K562 (cell line): Measurements from ENCODE around the gene SRPK1. TPM values are rescaled to one million over a fixed set of nuclear protein-coding genes. Genes with fewer than 3 reads are reported as not detected.

Source experiments
- ATAC-seq: fragments of 200-7000 bp; cut with Tn5 transposase; 3 replicates; pipeline ENCODE4 v1.9.1; 2020; ENCODE audit warnings: moderate library complexity
- BruUV-seq: library from RNA; stranded (reverse); fragments of 400-500 nt; replicated peaks from 2 replicates; lab custom pipeline; 2021; lab: Mats Ljungman, UMichigan
- CTCF ChIA-PET: fragments of 300-600 bp; formaldehyde crosslinking; extraction: SDS; loops from one replicate; lab custom pipeline; 2021; ENCODE audit warnings: low intra/inter-chr PET ratio; lab: Yijun Ruan, JAX
- POLR2A ChIA-PET: fragments of 300-600, 350-650 bp; sonication (Branson Sonifier 250); formaldehyde crosslinking; extraction: SDS; loops from one replicate; lab custom pipeline; 2021; ENCODE audit warnings: antibody characterized with exemption, inconsistent platforms; lab: Yijun Ruan, JAX
- DNase-seq, 4 experiments: peaks; one replicate each; pipeline versions ENCODE4 v3.0.0 to v3.0.0-alpha.2; 2011 to 2018; ENCODE audit warnings: low spot score in 3 of 4, mixed read lengths in 3 of 4; ENCODE audit errors: extremely low read depth in 1 of 4
- FAIRE-seq: peaks from 2 replicates; lab custom pipeline; 2011; peaks lifted over from hg19 to GRCh38; lab: Jason Lieb, UNC
- H2AFZ ChIP-seq: 2 replicates; pipeline ENCODE4 v1.6.0; 2011; ENCODE audit warnings: low read depth, low read length, control low read depth, inconsistent platforms
- H3K27ac ChIP-seq: fragments of 200-600 bp; 3 replicates; pipeline ENCODE4 v1.8.0; 2011; ENCODE audit warnings: low read depth, mild to moderate bottlenecking, control low read depth, inconsistent platforms, low read length, moderate library complexity, mixed read lengths; ENCODE audit errors: extremely low read depth
- H3K27me3 ChIP-seq, 2 experiments: fragments of 300-600 bp in 1 of 2; 2 replicates in 1 of 2; 3 replicates in 1 of 2; pipeline versions ENCODE4 v1.6.0 to v1.8.0; 2011; ENCODE audit warnings: inconsistent platforms in 2 of 2, low read length in 2 of 2, mild to moderate bottlenecking in 1 of 2, mixed read lengths in 1 of 2, moderate library complexity in 1 of 2; ENCODE audit not compliant: control insufficient read depth in 2 of 2, insufficient read depth in 2 of 2
- H3K36me3 ChIP-seq: fragments of 300-600 bp; 3 replicates; pipeline ENCODE4 v1.8.0; 2011; ENCODE audit warnings: mild to moderate bottlenecking, low read length, inconsistent platforms; ENCODE audit not compliant: control insufficient read depth, insufficient read depth
- H3K4me1 ChIP-seq, 2 experiments: fragments of 200-600 bp in 1 of 2; replicated peaks in 1 of 2; 2 replicates in 1 of 2; 3 replicates in 1 of 2; pipeline versions ENCODE4 v1.5.1 to v1.8.0; 2011; ENCODE audit warnings: inconsistent platforms in 2 of 2, low read length in 2 of 2, mild to moderate bottlenecking in 1 of 2, mixed read lengths in 1 of 2, moderate library complexity in 1 of 2; ENCODE audit not compliant: control insufficient read depth in 2 of 2, insufficient read depth in 2 of 2
- H3K4me2 ChIP-seq: 2 replicates; pipeline ENCODE4 v1.6.1; 2011; ENCODE audit warnings: low read length, control low read depth, inconsistent platforms, mixed read lengths; ENCODE audit not compliant: insufficient read depth
- H3K4me3 ChIP-seq: fragments of 200-600 bp; sonication (generic), shearing (Covaris generic); 2 replicates; pipeline ENCODE4 v1.5.1; 2016; ENCODE audit warnings: control low read depth, inconsistent platforms
- H3K79me2 ChIP-seq: fragments of 200-600 bp; 3 replicates; pipeline ENCODE4 v1.8.0; 2011; ENCODE audit warnings: low read length, inconsistent platforms; ENCODE audit not compliant: control insufficient read depth, insufficient read depth
- H3K9ac ChIP-seq, 2 experiments: 2 replicates each; pipeline versions ENCODE4 v1.6.0 to v1.6.1; 2011; ENCODE audit warnings: low read depth in 2 of 2, low read length in 2 of 2, control low read depth in 1 of 2, inconsistent platforms in 1 of 2, mild to moderate bottlenecking in 1 of 2, mixed read lengths in 1 of 2; ENCODE audit not compliant: insufficient read depth in 1 of 2
- H3K9me1 ChIP-seq: one replicate; pipeline ENCODE4 v1.6.0; 2011; ENCODE audit warnings: inconsistent platforms, mild to moderate bottlenecking, low read length, moderate library complexity; ENCODE audit not compliant: control insufficient read depth, insufficient read depth
- H3K9me3 ChIP-seq: replicated peaks from 2 replicates; pipeline ENCODE4 v1.5.1; 2011; ENCODE audit warnings: low read depth, low read length, inconsistent platforms; ENCODE audit not compliant: control insufficient read depth, insufficient read depth
- H4K20me1 ChIP-seq: replicated peaks from 2 replicates; pipeline ENCODE4 v1.6.1; 2011; ENCODE audit warnings: low read length, inconsistent platforms, mixed read lengths; ENCODE audit not compliant: control insufficient read depth, insufficient read depth
- FOXJ2 ChIP-seq: fragments of 200-800 bp; sonication (Bioruptor generic); IDR thresholded peaks from 2 replicates; pipeline ENCODE4 v1.6.1; 2016; ENCODE audit warnings: missing genetic modification characterization, missing compliant biosample characterization
- GATA2 ChIP-seq: sonication (generic); formaldehyde crosslinking; IDR thresholded peaks from 2 replicates; pipeline ENCODE4 v1.4.0; 2020; ENCODE audit warnings: mild to moderate bottlenecking, missing genetic modification reagents
- GATAD2B ChIP-seq: fragments of 450-650 bp; IDR thresholded peaks from 2 replicates; pipeline ENCODE4 v1.6.1; 2017; ENCODE audit warnings: mild to moderate bottlenecking, borderline replicate concordance
- SUPT5H ChIP-seq: fragments of 450-650 bp; IDR thresholded peaks from 2 replicates; pipeline ENCODE4 v1.6.1; 2016
- YBX1 ChIP-seq: fragments of 450-650 bp; IDR thresholded peaks from 2 replicates; pipeline ENCODE4 v1.7.1; 2016; ENCODE audit warnings: mild to moderate bottlenecking
- WGBS: fragments of 100-300 bp; shearing (Covaris generic); methylation state at CpG from one replicate; pipeline ENCODE4 v1.1.6; 2016; ENCODE audit warnings: low coverage, mixed read lengths; ENCODE audit not compliant: insufficient coverage; ENCODE audit errors: missing lambda C conversion rate; 5-methylcytosine and 5-hydroxymethylcytosine counted together
- in situ Hi-C: fragments of 300-500 bp; cut with MboI; formaldehyde crosslinking; loops from 4 replicates; pipeline ENCODE4 v1.15.0; 2018; ENCODE audit warnings: inconsistent platforms, mixed read lengths
- intact Hi-C: fragments of 100-400 bp; cut with micrococcal nuclease; formaldehyde crosslinking; loops from 2 replicates; pipeline ENCODE4 v1.14.2; 2022
- polyA plus RNA-seq, 8 experiments: library from polyadenylated mRNA; depleted of rRNA in 4 of 8; stranded (reverse) in 5 of 8; unstranded in 3 of 8; fragments of >200 nt; fragmentation: Nextera tagmentation in 2 of 8; fragmentation: Illumina TruSeq in 1 of 8; extraction: Ambion mirVana in 2 of 8; extraction: Trizol in 1 of 8; gene quantifications; 2 replicates each; pipeline versions ENCODE4 v1.2.1 to v1.2.3, GENCODE V29; 2011 to 2014; ENCODE audit warnings: inconsistent platforms in 1 of 8, missing spikeins in 1 of 8
- total RNA-seq, 7 experiments: library from RNA; depleted of rRNA in 6 of 7; stranded (reverse); fragments of >200 nt in 6 of 7; fragmentation: Illumina TruSeq in 2 of 7; extraction: Trizol in 2 of 7; gene quantifications; 2 replicates each; pipeline versions ENCODE4 v1.2.1 to v1.2.3, GENCODE V29; 2011 to 2021; ENCODE audit warnings: low replicate concordance in 1 of 7
- TF ChIP-seq, protein P1 (sequence below): fragments of 250-450 bp; sonication (Bioruptor Pico); IDR thresholded peaks from 2 replicates; pipeline ENCODE4 v1.5.0; 2021
- TF ChIP-seq, protein P2 (sequence below): IDR thresholded peaks from 2 replicates; pipeline ENCODE4 v1.6.1; 2011; ENCODE audit not compliant: insufficient read length; ENCODE audit errors: extremely low read depth
- TF ChIP-seq, protein P3 (sequence below), 2 experiments: fragments of 450-650 bp; formaldehyde crosslinking in 1 of 2; IDR thresholded peaks; 2 replicates each; pipeline versions ENCODE4 v1.4.0 to v1.6.1; 2014 to 2020; ENCODE audit warnings: mild to moderate bottlenecking in 2 of 2, borderline replicate concordance in 1 of 2, low read depth in 1 of 2
- TF ChIP-seq, protein P4 (sequence below): fragments of 250-450 bp; sonication (Bioruptor Pico); IDR thresholded peaks from 2 replicates; pipeline ENCODE4 v1.9.0; 2021; ENCODE audit warnings: mild to moderate bottlenecking

SRPK1 gene
- total and polyA plus RNA-seq, 9 of the 15 experiments (the other 6 are each of a cell fraction or from before 2014, with no cell fraction given), result 99.6 to 185 (median 159) TPM

DNA sequence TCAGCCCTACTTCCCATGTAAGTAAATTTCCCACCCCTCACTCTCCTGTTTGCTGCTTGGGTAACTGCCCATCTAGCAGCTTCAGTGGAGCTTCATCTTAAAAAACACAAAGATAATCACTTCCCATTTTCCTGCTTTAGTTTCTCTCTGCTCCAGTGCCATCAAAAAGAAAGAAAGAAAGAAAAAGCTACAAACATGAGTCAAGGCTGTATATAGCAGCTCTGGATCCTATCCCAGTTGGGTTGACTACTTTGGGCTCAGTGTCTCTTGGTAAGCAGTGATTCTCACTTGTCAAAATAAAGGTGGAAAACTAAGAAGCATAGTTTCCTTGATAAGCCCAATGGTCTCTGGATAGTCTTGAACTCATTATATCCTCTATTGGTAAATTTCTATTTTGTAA, 48.7 kb upstream of the SRPK1 start (continued):
- TF ChIP-seq, protein P1, sequence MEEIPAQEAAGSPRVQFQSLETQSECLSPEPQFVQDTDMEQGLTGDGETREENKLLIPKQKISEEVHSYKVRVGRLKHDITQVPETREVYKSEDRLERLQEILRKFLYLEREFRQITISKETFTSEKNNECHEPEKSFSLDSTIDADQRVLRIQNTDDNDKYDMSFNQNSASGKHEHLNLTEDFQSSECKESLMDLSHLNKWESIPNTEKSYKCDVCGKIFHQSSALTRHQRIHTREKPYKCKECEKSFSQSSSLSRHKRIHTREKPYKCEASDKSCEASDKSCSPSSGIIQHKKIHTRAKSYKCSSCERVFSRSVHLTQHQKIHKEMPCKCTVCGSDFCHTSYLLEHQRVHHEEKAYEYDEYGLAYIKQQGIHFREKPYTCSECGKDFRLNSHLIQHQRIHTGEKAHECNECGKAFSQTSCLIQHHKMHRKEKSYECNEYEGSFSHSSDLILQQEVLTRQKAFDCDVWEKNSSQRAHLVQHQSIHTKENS (CRISPR knock-in tag), result no peak
- TF ChIP-seq, protein P2, sequence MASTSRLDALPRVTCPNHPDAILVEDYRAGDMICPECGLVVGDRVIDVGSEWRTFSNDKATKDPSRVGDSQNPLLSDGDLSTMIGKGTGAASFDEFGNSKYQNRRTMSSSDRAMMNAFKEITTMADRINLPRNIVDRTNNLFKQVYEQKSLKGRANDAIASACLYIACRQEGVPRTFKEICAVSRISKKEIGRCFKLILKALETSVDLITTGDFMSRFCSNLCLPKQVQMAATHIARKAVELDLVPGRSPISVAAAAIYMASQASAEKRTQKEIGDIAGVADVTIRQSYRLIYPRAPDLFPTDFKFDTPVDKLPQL, result no peak
- TF ChIP-seq GATAD2B, result no peak

DNA sequence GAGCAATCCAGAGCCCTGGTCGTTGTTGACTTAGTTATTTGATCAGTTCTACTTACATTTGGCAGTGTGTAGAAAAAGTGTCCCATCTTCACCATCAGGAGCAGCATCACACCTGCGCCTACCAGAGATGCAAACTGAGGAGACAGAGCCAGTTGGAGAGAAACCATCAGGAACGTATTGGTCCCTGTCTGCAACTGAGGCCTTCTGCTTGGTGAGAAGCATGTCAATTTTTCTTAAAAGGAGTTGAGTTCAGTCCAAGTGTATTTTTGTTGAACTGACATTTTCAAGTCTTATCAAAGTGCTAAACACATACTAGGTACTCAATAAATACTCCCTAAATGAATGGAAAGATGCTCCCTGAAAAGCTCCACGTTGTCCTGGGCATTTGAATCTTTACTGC, 47.9 kb upstream of the SRPK1 start:
- no peaks in the 10 kb centered on the region; a peak in 2 of 5 replicates for H3K27me3 ChIP-seq
- H3K9me3 ChIP-seq, result no peaks in the 10 kb centered on the region
- ChIA-PET POLR2A (interaction anchor here (1.9 kb wide), 1 partner anchor 11 kb away, joined by 7 read pairs; no protein-coding TSS in a partner anchor), CTCF (no interaction called here)
- in situ Hi-C loops (no loop called here), intact Hi-C loops (no loop called here)
- H3K9me1 ChIP-seq, result no peaks in the 10 kb centered on the region
- ATAC-seq, result no peak
- H3K36me3 ChIP-seq, result no peaks in the 10 kb centered on the region
- DNase-seq, result no peak
- no peaks in the 10 kb centered on the region for H3K79me2 ChIP-seq
- no peak overlapping the region for H2AFZ ChIP-seq
- BruUV-seq, result no TSS peak
- H3K9ac ChIP-seq, result no peak overlapping the region
- no peaks in the 10 kb centered on the region for H4K20me1 ChIP-seq
- H3K4me2 ChIP-seq, result no peak overlapping the region
- no peak for FAIRE-seq
- 25% methylated on average over 4 of the region's 4 CpGs for WGBS
- H3K27ac ChIP-seq, result no peak overlapping the region
- no peak overlapping the region for H3K4me3 ChIP-seq
- H3K4me1 ChIP-seq, result peaks cover 2 to 9% of the 10 kb centered on the region in 2 experiments
- no peak for TF ChIP-seq FOXJ2 (tag)
- no peak for TF ChIP-seq YBX1
- TF ChIP-seq, protein P3, sequence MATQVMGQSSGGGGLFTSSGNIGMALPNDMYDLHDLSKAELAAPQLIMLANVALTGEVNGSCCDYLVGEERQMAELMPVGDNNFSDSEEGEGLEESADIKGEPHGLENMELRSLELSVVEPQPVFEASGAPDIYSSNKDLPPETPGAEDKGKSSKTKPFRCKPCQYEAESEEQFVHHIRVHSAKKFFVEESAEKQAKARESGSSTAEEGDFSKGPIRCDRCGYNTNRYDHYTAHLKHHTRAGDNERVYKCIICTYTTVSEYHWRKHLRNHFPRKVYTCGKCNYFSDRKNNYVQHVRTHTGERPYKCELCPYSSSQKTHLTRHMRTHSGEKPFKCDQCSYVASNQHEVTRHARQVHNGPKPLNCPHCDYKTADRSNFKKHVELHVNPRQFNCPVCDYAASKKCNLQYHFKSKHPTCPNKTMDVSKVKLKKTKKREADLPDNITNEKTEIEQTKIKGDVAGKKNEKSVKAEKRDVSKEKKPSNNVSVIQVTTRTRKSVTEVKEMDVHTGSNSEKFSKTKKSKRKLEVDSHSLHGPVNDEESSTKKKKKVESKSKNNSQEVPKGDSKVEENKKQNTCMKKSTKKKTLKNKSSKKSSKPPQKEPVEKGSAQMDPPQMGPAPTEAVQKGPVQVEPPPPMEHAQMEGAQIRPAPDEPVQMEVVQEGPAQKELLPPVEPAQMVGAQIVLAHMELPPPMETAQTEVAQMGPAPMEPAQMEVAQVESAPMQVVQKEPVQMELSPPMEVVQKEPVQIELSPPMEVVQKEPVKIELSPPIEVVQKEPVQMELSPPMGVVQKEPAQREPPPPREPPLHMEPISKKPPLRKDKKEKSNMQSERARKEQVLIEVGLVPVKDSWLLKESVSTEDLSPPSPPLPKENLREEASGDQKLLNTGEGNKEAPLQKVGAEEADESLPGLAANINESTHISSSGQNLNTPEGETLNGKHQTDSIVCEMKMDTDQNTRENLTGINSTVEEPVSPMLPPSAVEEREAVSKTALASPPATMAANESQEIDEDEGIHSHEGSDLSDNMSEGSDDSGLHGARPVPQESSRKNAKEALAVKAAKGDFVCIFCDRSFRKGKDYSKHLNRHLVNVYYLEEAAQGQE (IDR thresholded peaks at IDR 0.05; ENCODE audit: borderline replicate concordance), result no peak
- TF ChIP-seq, protein P3 (CRISPR knock-in tag; IDR thresholded peaks at IDR 0.05; ENCODE audit: low read depth), result no peak
- no peak for TF ChIP-seq SUPT5H
- TF ChIP-seq, protein P4, sequence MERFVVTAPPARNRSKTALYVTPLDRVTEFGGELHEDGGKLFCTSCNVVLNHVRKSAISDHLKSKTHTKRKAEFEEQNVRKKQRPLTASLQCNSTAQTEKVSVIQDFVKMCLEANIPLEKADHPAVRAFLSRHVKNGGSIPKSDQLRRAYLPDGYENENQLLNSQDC (CRISPR knock-in tag), result no peak
- TF ChIP-seq GATA2, result no peak
